ENCODE data around the gene SLC44A3. TPM values are rescaled to one million over a fixed set of nuclear protein-coding genes. Genes with fewer than 3 reads are reported as not detected.

Gene SLC44A3
- total and polyA plus RNA-seq, 9 of the 15 experiments (the other 6 are each of a cell fraction or from before 2014, with no cell fraction given): not detected

DNA sequence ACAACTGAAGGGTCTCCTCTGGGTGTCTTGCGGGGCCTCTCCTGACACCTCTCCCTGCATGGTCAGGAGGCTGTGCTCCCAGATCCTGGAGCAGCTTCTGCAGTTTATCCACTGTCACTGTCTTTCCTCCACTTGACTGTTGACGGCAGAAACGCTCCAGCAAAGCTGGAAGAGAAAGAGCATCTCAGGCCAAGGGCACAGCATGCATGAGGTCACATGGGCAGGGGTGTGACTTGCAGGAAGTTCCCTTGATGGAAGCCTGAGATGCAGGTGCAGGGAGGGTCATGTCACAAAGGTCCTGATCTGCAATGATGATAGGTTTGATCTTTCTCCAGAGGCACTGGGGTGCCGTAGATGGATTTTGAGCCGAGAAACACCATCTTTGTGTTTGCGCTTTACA, 23.3 kb downstream of the SLC44A3 start (continued):
- TF ChIP-seq ZNF780A (CRISPR knock-in tag; IDR thresholded peaks at IDR 0.05): no peak
- no peak for TF ChIP-seq ELK1 (CRISPR knock-in tag; IDR thresholded peaks at IDR 0.05)
- no peak for TF ChIP-seq NFRKB (IDR thresholded peaks at IDR 0.05; ENCODE audit: low read depth)
- TF ChIP-seq BRF1 (IDR thresholded peaks at IDR 0.05; ENCODE audit: borderline replicate concordance, extremely low read depth, insufficient read length): no peak
- TF ChIP-seq RBM15 (IDR thresholded peaks at IDR 0.05; ENCODE audit: insufficient read depth, low read length): no peak

DNA sequence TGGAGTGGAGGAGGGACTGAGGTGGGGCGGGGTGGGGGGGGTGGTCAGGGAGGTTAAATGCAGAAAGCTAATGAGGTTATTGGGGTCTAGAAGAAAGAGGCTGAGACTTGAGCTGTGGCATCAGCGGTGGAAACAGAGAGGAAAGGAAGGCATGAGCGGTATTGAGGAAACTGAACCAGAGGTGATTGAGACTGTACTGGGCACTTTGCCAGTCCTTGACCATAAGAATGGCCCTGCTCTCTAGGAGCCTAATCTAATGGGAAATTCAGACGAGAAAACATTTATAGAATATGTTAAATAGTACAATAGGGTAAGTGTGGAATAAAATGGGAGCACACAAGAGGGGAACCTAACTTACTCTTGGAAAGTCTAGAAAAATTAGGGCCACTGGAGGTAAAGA, 23.7 kb downstream of the SLC44A3 start:
- Histone ChIP-seq H4K20me1 (replicated peaks; ENCODE audit: control insufficient read depth, insufficient read depth, low read length) (no peaks in the 10 kb centered on the region), H3K27me3 (ENCODE audit: control insufficient read depth in 2 of 2, insufficient read depth in 2 of 2, low read length in 2 of 2) (peaks cover 13 to 44% of the 10 kb centered on the region in 2 experiments), H3K27ac (ENCODE audit: extremely low read depth, low read depth, low read length) (no peak overlapping the region), H3K36me3 (ENCODE audit: control insufficient read depth, insufficient read depth, low read length) (no peaks in the 10 kb centered on the region), H3K9me3 (replicated peaks; ENCODE audit: control insufficient read depth, insufficient read depth, low read depth, low read length) (no peaks in the 10 kb centered on the region), H2AFZ (ENCODE audit: low read depth, low read length) (no peak overlapping the region), H3K4me2 (ENCODE audit: insufficient read depth, low read length) (no peak overlapping the region), H3K9ac (ENCODE audit: insufficient read depth in 1 of 2, low read depth in 2 of 2, low read length in 2 of 2) (no peak overlapping the region), H3K4me1 (replicated peaks in 1 of 2; ENCODE audit: control insufficient read depth in 2 of 2, insufficient read depth in 2 of 2, low read length in 2 of 2) (no peaks in the 10 kb centered on the region), H3K79me2 (ENCODE audit: control insufficient read depth, insufficient read depth, low read length) (no peaks in the 10 kb centered on the region), H3K9me1 (ENCODE audit: control insufficient read depth, insufficient read depth, low read length) (no peaks in the 10 kb centered on the region), H3K4me3 (no peak overlapping the region)
- BruUV-seq (replicated peaks): no TSS peak
- DNase-seq (ENCODE audit: extremely low read depth in 1 of 4, low spot score in 3 of 4): no peak
- intact Hi-C loops (cut with micrococcal nuclease): no loop called here
- no peak for FAIRE-seq
- in situ Hi-C loops (cut with MboI): no loop called here
- WGBS (ENCODE audit: insufficient coverage, low coverage, missing lambda C conversion rate): 0% methylated on average over 1 of the region's 4 CpGs
- CTCF ChIA-PET (ENCODE audit: low intra/inter-chr PET ratio): no interaction called here
- POLR2A ChIA-PET: interaction anchor here (0.6 kb wide), 1 partner anchor 19 kb away, joined by 3 read pairs; no protein-coding TSS in a partner anchor
- ATAC-seq: no peak
- TF ChIP-seq CBFA2T2 (conservative IDR thresholded peaks at IDR 0.05) (no peak), TCF7L2 (IDR thresholded peaks at IDR 0.05; ENCODE audit: low read depth, low read length) (no peak), REST (IDR thresholded peaks at IDR 0.05; ENCODE audit: borderline replicate concordance) (no peak), REST (CRISPR knock-in tag; IDR thresholded peaks at IDR 0.05; ENCODE audit: low read depth) (no peak), ZNF449 (CRISPR knock-in tag; IDR thresholded peaks at IDR 0.05) (no peak), HDAC6 (IDR thresholded peaks at IDR 0.05; ENCODE audit: low read depth, low read length) (no peak), HEY1 (CRISPR knock-in tag; IDR thresholded peaks at IDR 0.05; ENCODE audit: borderline replicate concordance) (no peak)

Measured in K562 (cell line).